ENCODE data around the gene CDYL. TPM values are rescaled to one million over a fixed set of nuclear protein-coding genes. Genes with fewer than 3 reads are reported as not detected.

Gene CDYL
- total and polyA plus RNA-seq, 11 donors, result 4.3 to 45.2 (median 30.6) TPM

DNA sequence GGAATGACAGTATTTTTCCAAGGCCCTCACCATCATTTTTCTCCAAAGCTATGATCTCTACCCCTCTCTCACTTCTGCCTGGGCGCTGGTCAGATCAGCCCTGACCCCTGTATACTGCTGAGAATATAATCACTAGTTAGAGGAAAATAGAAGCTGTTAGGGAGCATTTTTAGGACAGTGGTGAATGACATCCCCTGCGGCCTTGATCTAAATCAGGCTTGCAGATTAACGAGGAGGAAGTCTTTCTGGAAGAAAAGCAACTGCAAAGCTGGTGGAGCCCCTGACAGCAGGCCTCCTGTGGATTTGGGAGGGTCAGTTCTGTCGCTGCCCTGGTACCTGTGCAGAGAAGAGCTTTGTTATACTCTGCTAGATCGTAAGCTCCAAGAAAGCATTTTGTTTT lies 119.8 kb downstream of the CDYL start:
- Histone ChIP-seq H3K4me3 (no peak overlapping the region), H3K36me3 (peaks cover 0 to 56% (median 32%) of the 10 kb centered on the region in 9 donors), H3K27me3 (no peaks in the 10 kb centered on the region), H3K4me1 (peaks cover 0 to 2% (median 0%) of the 10 kb centered on the region in 12 donors), H3K9me3 (peaks cover 0 to 17% (median 5%) of the 10 kb centered on the region in 12 donors), H3K27ac (no peak overlapping the region)
- ATAC-seq, result no peak
- TF ChIP-seq POLR2A (IDR thresholded peaks at IDR 0.05), result no peak
- TF ChIP-seq, protein P1, sequence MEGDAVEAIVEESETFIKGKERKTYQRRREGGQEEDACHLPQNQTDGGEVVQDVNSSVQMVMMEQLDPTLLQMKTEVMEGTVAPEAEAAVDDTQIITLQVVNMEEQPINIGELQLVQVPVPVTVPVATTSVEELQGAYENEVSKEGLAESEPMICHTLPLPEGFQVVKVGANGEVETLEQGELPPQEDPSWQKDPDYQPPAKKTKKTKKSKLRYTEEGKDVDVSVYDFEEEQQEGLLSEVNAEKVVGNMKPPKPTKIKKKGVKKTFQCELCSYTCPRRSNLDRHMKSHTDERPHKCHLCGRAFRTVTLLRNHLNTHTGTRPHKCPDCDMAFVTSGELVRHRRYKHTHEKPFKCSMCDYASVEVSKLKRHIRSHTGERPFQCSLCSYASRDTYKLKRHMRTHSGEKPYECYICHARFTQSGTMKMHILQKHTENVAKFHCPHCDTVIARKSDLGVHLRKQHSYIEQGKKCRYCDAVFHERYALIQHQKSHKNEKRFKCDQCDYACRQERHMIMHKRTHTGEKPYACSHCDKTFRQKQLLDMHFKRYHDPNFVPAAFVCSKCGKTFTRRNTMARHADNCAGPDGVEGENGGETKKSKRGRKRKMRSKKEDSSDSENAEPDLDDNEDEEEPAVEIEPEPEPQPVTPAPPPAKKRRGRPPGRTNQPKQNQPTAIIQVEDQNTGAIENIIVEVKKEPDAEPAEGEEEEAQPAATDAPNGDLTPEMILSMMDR (IDR thresholded peaks at IDR 0.05), result no peak
- intact Hi-C loops (cut with DNase I), result no loop called here
- DNase-seq, result no peak
- 80 to 87% (median 84%) methylated on average over 5 of the region's 5 CpGs for WGBS, 4 donors

DNA sequence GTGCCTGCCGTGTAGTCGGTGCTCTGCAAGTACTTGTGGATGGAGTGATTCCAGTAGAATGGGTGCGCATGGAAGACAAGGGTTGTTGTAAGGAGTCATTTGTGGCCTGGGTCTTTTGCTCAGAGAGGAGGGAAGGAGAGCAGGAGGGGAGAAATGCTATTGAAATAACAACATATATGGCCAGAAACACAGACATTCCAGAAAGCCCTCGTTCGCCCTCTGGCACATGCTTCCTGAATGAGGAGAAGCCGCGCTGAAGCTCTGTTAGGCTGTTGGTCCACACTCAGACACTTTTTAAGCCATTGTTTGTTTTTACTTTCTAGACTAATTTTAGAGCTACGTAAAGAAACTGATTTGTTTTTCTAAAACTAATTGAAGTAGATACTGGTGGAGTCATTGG lies 120.2 kb downstream of the CDYL start:
- no peak for ATAC-seq
- H3K27me3 ChIP-seq, result no peaks in the 10 kb centered on the region
- peaks cover 0 to 56% (median 33%) of the 10 kb centered on the region in 9 donors for H3K36me3 ChIP-seq
- H3K4me1 ChIP-seq, result peaks cover 0 to 6% (median 0%) of the 10 kb centered on the region in 12 donors
- no peak overlapping the region for H3K27ac ChIP-seq
- WGBS, 4 donors, result 96 to 98% (median 97%) methylated on average over 8 of the region's 8 CpGs
- no peak for DNase-seq
- peaks cover 0 to 17% (median 5%) of the 10 kb centered on the region in 12 donors for H3K9me3 ChIP-seq
- TF ChIP-seq, protein P1 (IDR thresholded peaks at IDR 0.05), result no peak
- no peak for TF ChIP-seq POLR2A (IDR thresholded peaks at IDR 0.05)
- no peak overlapping the region for H3K4me3 ChIP-seq
- intact Hi-C loops (cut with DNase I), result no loop called here

DNA sequence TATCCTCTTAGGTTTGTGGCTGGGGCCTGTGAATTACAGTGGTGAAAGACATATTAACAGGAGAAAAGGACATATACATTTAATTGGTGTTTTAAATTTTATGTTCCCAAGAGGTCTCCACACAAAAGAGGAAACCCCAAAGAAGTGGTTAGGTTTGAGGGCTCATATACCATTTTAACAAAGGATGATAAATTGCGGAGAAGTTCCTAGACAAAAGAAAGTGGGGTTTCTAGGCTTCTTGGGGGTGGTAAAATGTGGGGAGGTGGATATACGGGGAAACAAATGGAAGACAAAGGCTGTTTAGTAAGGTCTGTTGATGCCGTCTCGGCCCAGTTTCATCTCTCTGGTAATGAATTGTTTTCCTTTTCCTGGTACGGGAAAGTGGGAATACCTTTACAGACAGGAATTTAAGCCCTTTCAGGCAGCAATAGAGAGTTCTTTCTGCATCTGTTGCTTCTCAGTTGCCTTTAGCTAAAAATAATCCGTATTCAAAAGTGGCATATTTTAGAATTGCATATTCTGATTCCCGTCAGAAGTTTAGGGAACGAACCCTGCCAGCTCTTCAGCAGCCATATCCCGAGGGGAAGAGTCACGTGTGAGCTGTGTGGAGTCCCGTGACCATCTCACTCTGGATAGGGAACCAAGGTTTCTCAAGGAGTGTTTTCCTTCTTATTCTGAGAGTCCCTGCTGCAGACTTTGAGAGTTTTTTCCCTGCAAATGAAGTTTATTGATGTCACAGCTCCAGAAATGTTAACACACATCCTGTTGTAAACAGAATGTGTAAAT lies 123.2 kb downstream of the CDYL start:
- 90 to 95% (median 92%) methylated on average over 11 of the region's 11 CpGs for WGBS, 4 donors
- Histone ChIP-seq H3K4me1 (peaks cover 0 to 8% (median 0%) of the 10 kb centered on the region in 12 donors), H3K36me3 (peaks cover 0 to 29% (median 11%) of the 10 kb centered on the region in 9 donors), H3K9me3 (peaks cover 0 to 17% (median 5%) of the 10 kb centered on the region in 12 donors), H3K27me3 (no peaks in the 10 kb centered on the region), H3K27ac (no peak overlapping the region), H3K4me3 (no peak overlapping the region)
- DNase-seq (no peak), ATAC-seq (no peak)
- TF ChIP-seq, protein P1 (IDR thresholded peaks at IDR 0.05), result no peak
- TF ChIP-seq POLR2A (IDR thresholded peaks at IDR 0.05), result no peak
- intact Hi-C loops (cut with DNase I), result no loop called here

DNA sequence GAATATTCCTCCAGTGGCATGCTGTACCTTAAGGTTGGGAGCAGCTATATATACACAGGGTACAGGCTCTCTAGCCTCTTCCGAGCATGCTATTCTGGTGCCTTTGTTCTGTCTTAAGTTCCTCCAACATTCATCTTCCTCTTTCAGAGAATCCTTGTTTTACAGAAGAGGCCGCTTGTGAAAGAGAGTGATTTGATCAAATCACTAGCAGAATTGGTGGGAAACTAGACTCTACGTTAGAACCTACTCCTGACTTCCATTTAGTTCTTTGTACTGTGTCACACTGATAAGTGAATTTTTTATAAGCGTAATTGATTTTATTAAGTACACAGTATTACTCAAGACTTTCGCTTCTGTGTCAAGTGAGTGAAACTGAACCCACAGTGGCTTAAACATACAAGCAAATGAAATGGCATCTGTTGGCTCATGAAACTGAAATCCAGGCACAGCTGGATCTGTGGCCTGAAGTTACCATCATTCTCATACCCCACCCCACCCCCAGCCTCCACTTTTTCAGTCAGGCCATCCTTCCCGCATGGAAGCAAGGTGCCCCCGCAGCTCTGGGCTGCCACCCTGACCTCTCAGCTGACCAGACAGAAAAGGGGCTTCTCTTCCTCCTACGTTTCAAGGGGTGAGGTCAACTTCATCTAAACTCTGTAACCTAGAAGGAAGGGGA lies 125.3 kb downstream of the CDYL start:
- 91 to 95% (median 93%) methylated on average over 8 of the region's 8 CpGs for WGBS, 4 donors

More for the DNA sequence above, 125.3 kb downstream of the CDYL start:
- no peak for TF ChIP-seq POLR2A (IDR thresholded peaks at IDR 0.05)
- Histone ChIP-seq H3K27me3 (no peaks in the 10 kb centered on the region), H3K36me3 (peaks cover 0 to 18% (median 10%) of the 10 kb centered on the region in 9 donors), H3K27ac (no peak overlapping the region), H3K4me3 (no peak overlapping the region), H3K4me1 (peaks cover 0 to 19% (median 6%) of the 10 kb centered on the region in 12 donors), H3K9me3 (peaks cover 0 to 17% (median 5%) of the 10 kb centered on the region in 12 donors)
- intact Hi-C loops (cut with DNase I), result no loop called here
- ATAC-seq (no peak), DNase-seq (no peak)

All from heart left ventricle (tissue), 16 donors.